GM18909 (cell line): ENCODE measurements around the gene SKAP2.

Experiments
- ATAC-seq: cut with Tn5 transposase; IDR thresholded peaks from one replicate; pipeline ENCODE4 v1.9.1; 2021; ENCODE audit warnings: mild to moderate bottlenecking; ENCODE audit not compliant: unreplicated experiment, poor library complexity

SKAP2 gene

GRCh38 chr7:26779978-26780595 lies 84.3 kb downstream of the SKAP2 start:
- ATAC-seq: no peak

GRCh38 chr7:26777385-26777784 lies 87.0 kb downstream of the SKAP2 start:
- no peak for ATAC-seq

- no peak for ATAC-seq
Measured at GRCh38 chr7:26760501-26760900, 103.9 kb downstream of the SKAP2 start.

- ATAC-seq: no peak
Measured at GRCh38 chr7:26759108-26759507, 105.3 kb downstream of the SKAP2 start.

- ATAC-seq: no peak
Measured at GRCh38 chr7:26743205-26743604, 121.2 kb downstream of the SKAP2 start.

- no peak for ATAC-seq
Measured at GRCh38 chr7:26735976-26736600, 128.3 kb downstream of the SKAP2 start.

- ATAC-seq: no peak
Measured at GRCh38 chr7:26729150-26729775, 135.1 kb downstream of the SKAP2 start.

GRCh38 chr7:26726051-26726450 lies 138.3 kb downstream of the SKAP2 start:
- ATAC-seq: no peak

- no peak for ATAC-seq
Measured at GRCh38 chr7:26724795-26725194, 139.6 kb downstream of the SKAP2 start.

GRCh38 chr7:26723129-26723528 lies 141.3 kb downstream of the SKAP2 start:
- no peak for ATAC-seq

- no peak for ATAC-seq
Measured at GRCh38 chr7:26721450-26721849, 142.9 kb downstream of the SKAP2 start.

GRCh38 chr7:26718063-26718462 lies 146.3 kb downstream of the SKAP2 start:
- ATAC-seq: no peak

GRCh38 chr7:26714438-26714837 lies 150.0 kb downstream of the SKAP2 start:
- ATAC-seq: no peak

- ATAC-seq: no peak
Measured at GRCh38 chr7:26714006-26714405, 150.4 kb downstream of the SKAP2 start.

- no peak for ATAC-seq
Measured at GRCh38 chr7:26709210-26709990, 155.0 kb downstream of the SKAP2 start.

- no peak for ATAC-seq
Measured at GRCh38 chr7:26705567-26705966, 158.8 kb downstream of the SKAP2 start.

- ATAC-seq: no peak
Measured at GRCh38 chr7:26704786-26705185, 159.6 kb downstream of the SKAP2 start.

GRCh38 chr7:26704036-26704435 lies 160.4 kb downstream of the SKAP2 start:
- no peak for ATAC-seq

- ATAC-seq: no peak
Measured at GRCh38 chr7:26700893-26701292, 163.5 kb downstream of the SKAP2 start.

GRCh38 chr7:26700386-26700785 lies 164.0 kb downstream of the SKAP2 start:
- ATAC-seq: no peak

GRCh38 chr7:26699766-26700165 lies 164.6 kb downstream of the SKAP2 start:
- ATAC-seq: no peak
